GM21360 (cell line): Measurements from ENCODE around the gene SH3RF2.
"Not testable (repeated sequence)": the region's sequence is repeated elsewhere in the genome, so short reads cannot be mapped to it uniquely, and the experiment has no call there.

Experiments
- ATAC-seq: cut with Tn5 transposase; IDR thresholded peaks from one replicate; pipeline ENCODE4 v1.9.1; 2021; ENCODE audit warnings: mild to moderate bottlenecking, moderate library complexity; ENCODE audit not compliant: unreplicated experiment

Gene SH3RF2

GRCh38 chr5:146070746-146071145 lies 134.4 kb downstream of the SH3RF2 start:
- no peak for ATAC-seq

DNA sequence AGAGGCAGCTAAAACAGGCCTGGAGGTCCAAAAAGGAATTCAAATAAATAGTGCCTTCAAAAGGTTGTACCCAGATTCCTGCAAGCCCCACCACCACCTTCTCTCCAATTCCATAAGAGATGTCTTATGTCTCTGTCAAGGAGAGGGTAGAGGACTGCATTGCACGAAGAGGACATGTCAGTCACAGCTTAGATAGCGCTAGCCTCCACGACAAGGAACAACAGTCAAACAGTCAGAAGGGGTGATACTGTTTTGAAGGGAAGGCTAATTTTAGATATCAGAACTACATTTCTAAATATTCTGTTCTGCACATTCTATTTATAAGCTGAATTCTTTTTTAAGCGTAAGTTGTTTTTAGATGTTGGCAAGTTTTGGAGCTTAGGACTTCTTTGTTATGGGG lies 134.8 kb downstream of the SH3RF2 start:
- no peak for ATAC-seq

DNA sequence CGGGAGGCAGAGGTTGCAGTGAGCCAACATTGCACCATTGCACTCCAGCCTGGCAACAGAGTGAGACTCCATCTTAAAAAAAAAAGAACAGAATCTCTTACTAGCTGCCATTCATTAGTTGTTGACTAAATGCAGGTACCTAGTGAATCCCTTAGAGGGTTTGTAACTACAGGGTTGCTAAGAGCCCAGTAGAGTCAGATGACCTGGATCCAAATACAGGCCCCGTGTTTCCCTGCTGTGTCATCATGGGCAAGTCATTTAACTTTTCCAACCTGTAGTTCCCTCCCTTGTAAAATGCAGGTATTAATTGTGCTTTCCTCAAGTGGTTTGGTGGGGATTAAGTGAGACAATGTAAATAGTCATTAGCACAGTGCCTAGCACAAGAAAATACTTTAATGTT lies 136.2 kb downstream of the SH3RF2 start:
- no peak for ATAC-seq

DNA sequence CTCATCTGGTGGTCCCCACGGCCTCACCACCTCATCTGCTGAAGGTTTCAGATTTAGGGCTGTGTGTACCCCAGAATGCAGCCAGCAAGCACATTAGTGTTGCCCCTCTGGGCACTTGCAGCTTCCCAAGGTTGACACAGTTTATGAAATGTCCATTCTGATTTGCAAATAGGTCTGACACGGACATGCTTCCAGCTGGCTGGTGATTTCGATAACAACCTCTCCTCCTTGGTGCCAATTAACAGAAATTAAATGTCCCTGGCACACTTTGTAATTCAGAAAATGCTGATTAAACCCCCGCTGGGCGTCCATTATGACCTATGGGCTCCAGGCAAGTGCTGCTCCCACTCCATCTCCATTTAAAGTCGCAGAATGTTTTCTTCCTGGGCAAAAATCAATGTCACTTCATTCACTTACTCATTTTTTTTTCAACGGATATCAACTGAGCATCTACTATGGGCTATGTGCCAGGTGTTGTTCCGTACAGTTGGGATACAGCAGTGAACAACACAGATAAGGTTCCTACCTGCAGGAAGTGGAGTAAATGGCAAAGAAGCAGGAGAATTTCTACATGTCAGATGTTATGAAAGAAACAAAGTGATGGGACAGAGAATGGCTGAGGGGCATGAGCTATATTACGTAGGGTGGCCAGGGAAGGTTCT lies 137.0 kb downstream of the SH3RF2 start:
- no peak for ATAC-seq

GRCh38 chr5:146076028-146076427 lies 139.7 kb downstream of the SH3RF2 start:
- ATAC-seq: no peak

DNA sequence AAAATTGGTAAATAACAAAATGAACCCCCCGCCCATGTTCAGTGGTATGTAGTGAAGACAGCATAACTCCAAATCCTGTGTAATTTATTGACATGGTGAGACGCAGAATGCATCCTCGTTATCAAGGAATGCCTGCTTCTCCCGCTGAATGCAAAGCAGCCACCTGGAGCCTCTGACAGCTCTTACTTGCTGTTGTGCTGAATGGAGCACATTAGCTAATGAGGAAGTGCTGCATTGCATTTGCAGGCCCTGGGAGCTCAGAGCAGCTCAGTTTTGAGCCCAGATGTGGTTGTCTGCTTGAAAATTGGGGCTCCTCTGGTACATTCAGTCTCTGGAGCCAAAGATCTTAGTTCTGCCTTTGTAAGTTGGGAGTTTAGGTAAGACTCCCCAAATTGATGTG lies 140.1 kb downstream of the SH3RF2 start:
- no peak for ATAC-seq

GRCh38 chr5:146078566-146078965 lies 142.2 kb downstream of the SH3RF2 start:
- no peak for ATAC-seq

DNA sequence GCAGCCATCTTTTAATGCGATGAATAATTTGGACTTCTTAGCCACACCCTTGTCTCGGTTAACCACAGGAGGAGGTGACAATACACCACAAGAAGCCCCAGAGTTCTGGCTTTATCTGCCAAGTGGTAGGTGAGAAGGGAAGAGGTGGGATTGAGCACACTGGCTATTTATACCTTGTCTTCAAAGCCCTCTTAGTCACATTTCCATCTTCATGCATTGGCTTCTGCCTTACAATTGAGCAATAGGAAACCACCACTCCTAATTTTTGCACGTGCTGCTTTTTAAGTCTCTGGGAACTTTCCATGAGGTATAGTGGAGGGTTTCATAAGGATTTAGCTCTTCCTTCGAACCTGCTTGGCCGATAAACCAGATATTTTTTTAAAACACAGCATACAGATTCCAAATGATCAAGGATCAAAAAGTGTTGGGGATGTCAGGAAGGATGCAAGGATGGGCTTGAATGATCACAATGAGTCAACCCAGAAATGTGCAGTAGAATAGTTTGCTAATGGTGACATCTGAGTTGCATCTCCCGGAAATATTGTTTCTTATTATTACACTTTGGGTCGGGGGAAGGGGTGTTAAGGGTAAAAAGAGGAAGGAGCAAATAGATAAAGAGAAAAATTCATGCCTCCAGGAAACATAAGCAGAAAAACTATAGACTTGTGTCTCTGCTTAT lies 143.5 kb downstream of the SH3RF2 start:
- ATAC-seq: peak; percentile 44

DNA sequence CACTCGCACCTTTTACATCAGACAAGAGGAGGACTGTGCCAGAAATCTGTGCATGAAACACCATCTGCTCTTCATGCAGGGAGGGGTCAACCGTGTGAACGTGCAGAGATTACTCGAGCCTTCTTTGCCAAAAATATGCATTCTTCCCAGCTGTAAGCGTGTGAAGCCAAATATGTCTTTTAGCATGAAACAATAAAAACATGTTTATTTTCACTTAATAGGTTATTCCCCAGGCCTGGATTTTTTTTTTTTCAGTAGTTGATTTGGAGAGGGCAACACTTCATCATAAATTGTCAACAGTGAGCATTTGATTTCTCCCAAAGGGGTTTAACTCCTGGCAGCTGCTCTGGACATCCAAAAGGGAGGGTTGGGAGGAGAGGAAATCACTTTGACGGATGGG lies 145.2 kb downstream of the SH3RF2 start:
- ATAC-seq: no peak

GRCh38 chr5:146082798-146083197 lies 146.4 kb downstream of the SH3RF2 start:
- ATAC-seq: peak; percentile 76

DNA sequence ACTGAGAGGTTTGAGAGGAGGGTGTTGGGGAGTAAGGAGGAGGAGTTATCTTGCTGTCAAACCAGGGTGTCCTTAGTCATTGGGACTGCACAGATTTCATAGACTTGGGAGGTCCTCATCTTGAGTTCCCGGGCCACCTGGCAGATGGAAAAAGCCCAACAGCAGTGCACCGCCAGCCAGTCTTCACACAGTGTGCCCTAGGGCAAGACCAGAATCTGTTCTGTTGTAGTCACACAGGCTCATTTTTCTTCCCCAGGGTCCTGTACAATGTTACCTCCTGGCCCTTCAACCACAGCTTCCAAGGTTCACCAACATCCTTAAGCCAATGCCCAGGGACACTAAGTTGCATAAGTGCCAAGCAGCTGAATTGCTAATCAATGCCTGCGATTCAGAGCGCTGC lies 148.0 kb downstream of the SH3RF2 start:
- no peak for ATAC-seq

DNA sequence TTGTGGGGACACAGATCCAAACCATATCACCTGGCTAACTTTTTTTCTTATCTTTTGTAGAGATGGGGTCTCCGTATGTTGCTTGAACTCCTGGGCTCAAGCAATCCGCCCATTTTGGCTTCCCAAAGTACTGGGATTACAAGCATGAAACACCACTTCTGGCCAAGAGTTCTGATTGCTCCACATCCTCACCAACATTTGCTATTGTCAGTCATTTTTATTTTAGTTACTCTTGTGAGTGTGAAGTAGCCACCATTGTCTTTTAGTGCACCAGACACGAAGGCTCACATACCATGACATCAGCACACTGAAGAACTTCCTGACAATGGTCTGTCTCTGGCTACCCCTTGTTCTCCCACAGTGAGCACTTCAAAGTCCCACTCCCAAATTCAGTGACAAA lies 151.7 kb downstream of the SH3RF2 start:
- no peak for ATAC-seq

DNA sequence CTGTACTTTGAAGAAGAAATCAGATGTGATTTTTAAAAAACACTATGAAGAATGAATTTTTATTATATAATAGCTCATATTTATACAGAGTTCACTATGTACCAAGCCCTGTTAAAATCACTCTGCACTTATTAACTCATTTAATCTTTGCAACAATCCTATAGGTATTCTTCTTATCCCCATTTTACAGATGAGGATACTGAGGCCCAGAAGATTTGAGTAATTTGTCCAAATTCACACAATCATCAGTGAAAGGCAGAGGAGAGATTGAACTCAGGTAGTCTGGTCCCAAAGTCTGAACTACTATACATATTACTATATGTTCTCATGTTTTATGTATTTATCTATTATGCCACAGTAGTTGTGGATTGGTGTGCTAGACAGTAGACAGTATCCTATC lies 152.9 kb downstream of the SH3RF2 start:
- ATAC-seq: no peak

DNA sequence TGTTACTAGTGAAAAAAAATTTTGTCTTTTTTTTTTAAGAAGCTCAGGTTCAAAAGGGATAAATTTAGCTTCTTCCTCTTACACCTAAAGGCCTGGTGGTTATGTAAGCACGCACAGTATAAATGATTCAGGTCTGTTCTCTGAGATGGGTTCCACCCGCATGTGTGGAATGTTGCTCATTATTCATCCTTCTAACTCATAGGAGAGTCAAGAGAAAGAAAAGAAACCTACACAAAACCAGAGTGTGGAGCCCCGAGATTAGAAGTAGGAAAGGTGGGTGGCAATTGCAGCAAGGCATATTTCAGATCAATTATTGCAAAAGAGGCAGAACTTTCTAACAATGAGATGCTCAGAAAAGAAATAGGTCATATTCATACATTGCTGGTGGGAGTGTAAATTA lies 155.5 kb downstream of the SH3RF2 start:
- ATAC-seq: no peak

- no peak for ATAC-seq
These were observed 161.7 kb downstream of the SH3RF2 start for GRCh38 chr5:146098047-146098446.

GRCh38 chr5:146101646-146102045 lies 165.3 kb downstream of the SH3RF2 start:
- no peak for ATAC-seq

GRCh38 chr5:146103594-146103993 lies 167.2 kb downstream of the SH3RF2 start:
- ATAC-seq: no peak

DNA sequence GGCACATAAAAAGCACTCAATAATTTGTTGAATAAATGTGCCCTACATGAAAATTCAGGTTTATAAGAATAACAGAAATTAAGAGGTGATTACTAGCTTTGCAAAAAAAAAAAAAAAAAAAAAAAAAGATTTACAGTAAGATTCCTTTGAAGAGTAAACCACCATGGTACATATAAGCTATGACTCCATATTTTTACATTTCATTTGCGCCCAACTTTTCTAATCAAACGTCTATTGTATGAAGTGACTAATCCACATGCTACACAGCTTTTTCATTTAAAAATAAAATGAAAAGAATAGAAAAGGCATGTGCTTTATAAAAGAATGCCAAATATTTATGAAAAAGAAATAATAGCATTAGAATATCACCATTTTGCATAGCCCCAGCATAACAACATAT lies 169.1 kb downstream of the SH3RF2 start, which contains the start of gene PLAC8L1:
TSS of gene PLAC8L1 (minus strand) at position 101 of the 400 bp plus-strand sequence. CDS start 1,266 bp downstream, outside the sequence.
- no peak for ATAC-seq

DNA sequence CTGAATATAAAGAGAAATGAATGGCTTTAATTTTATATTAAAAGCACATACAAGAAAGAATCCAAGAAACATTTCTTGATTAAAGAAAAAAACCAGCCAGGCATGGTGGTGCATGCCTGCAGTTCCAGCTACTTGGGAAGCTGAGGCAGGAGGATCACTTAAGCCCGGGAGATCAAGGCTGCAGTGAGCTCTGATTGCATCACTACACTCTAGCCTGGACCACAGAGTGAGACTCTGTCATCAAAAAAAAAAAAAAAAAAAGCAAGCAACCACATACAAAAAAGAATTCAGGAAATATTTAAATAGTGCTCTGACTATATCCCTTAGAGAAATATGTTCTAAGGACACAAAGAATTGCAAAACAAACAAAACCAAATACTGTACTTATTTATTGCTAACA lies 171.5 kb downstream of the SH3RF2 start:
- no peak for ATAC-seq

DNA sequence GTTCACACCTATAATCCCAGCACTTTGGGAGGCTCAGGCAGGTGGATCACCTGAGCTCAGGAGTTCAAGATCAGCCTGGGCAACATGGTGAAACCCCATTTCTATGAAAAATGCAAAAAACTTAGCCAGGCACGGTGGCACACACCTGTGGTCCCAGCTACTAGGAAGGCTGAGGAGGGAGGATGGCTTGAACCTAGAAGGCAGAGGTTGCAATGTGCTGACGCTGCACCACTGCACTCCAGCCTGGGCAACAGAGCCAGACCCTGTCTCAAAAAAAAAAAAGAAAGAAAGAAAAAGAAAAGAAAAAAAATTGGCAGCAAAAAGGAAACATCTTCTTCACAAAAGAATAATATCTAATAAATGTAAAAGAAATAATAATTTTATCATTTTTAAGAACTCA lies 172.5 kb downstream of the SH3RF2 start:
- not testable (repeated sequence) for ATAC-seq

GRCh38 chr5:146109379-146109778 lies 173.0 kb downstream of the SH3RF2 start:
- no peak for ATAC-seq

DNA sequence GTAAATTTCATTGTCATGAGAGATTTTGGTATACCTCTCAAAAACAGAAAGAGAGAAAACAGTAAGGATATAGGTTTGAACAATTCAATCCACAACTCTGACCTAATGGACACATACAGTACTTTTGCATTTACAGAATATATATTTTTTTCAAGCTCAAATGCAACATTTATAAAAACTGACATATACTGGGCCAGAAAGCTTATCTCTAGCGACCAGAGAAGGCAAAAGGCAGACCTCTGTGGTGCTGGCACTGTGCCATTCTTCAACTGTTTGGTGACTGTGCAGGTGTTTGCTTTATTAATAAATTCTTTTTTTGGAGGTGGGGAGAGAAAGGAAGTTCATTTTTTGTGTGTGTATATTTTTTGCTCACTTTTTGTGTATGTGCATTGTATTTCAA lies 175.0 kb downstream of the SH3RF2 start:
- ATAC-seq: no peak

- ATAC-seq: no peak
These were observed 176.1 kb downstream of the SH3RF2 start for GRCh38 chr5:146112476-146112875.
